Middle frontal gyrus (tissue), 1 donor: Measurements from ENCODE around the gene MYO9A.
"Not testable (repeated sequence)": the region's sequence is repeated elsewhere in the genome, so short reads cannot be mapped to it uniquely, and the experiment has no call there.

ENCODE experiments used
- DNase-seq: peaks from one replicate; pipeline ENCODE4 v3.0.0-alpha.2; 2015; ENCODE audit warnings: low spot score; ENCODE audit errors: extremely low spot score

The MYO9A gene

GRCh38 chr15:71880276-71880675, 237.7 kb downstream of the MYO9A start:
- DNase-seq, result no peak

- DNase-seq, result no peak
Measured at GRCh38 chr15:71874245-71874644, 243.7 kb downstream of the MYO9A start.

- not testable (repeated sequence) for DNase-seq
Measured at GRCh38 chr15:71858232-71858631, 259.7 kb downstream of the MYO9A start.

GRCh38 chr15:71853543-71853942, 264.4 kb downstream of the MYO9A start:
- no peak for DNase-seq

- no peak for DNase-seq
Measured at GRCh38 chr15:71844916-71845315, 273.0 kb downstream of the MYO9A start.

GRCh38 chr15:71841563-71841962, 276.4 kb downstream of the MYO9A start:
- DNase-seq, result no peak

GRCh38 chr15:71830981-71831380, 287.0 kb downstream of the MYO9A start:
- DNase-seq, result no peak

GRCh38 chr15:71826196-71826595, 291.8 kb downstream of the MYO9A start:
- DNase-seq, result no peak

GRCh38 chr15:71825021-71825730, 292.8 kb downstream of the MYO9A start:
- DNase-seq, result no peak

- DNase-seq, result no peak
Measured at GRCh38 chr15:71823801-71824200, 294.1 kb downstream of the MYO9A start.

- DNase-seq, result no peak
Measured at GRCh38 chr15:71822890-71823630, 294.9 kb downstream of the MYO9A start.

GRCh38 chr15:71821547-71822129, 296.3 kb downstream of the MYO9A start:
- no peak for DNase-seq

GRCh38 chr15:71820127-71820526, 297.8 kb downstream of the MYO9A start:
- no peak for DNase-seq

GRCh38 chr15:71817351-71817750, 300.6 kb downstream of the MYO9A start:
- no peak for DNase-seq

GRCh38 chr15:71815301-71815700, 302.6 kb downstream of the MYO9A start:
- DNase-seq, result no peak

GRCh38 chr15:71813723-71814470, 304.1 kb downstream of the MYO9A start:
- no peak for DNase-seq

GRCh38 chr15:71812966-71813722, 304.8 kb downstream of the MYO9A start:
- DNase-seq, result no peak

- DNase-seq, result no peak
Measured at GRCh38 chr15:71811752-71812735, 305.9 kb downstream of the MYO9A start.

GRCh38 chr15:71811036-71811736, 306.8 kb downstream of the MYO9A start:
- no peak for DNase-seq
